NCI-H82 (cell line): ENCODE results near the gene POLR2E.

Experiments
- DNase-seq: peaks from one replicate; lab custom pipeline; 2025; lab: John Stamatoyannopoulos, UW

Gene POLR2E

GRCh38 chr19:1110809-1111640 lies 15.8 kb upstream of the POLR2E start:
- no peak for DNase-seq

GRCh38 chr19:1109697-1110671 lies 14.8 kb upstream of the POLR2E start:
- no peak for DNase-seq

GRCh38 chr19:1109032-1109551 lies 13.9 kb upstream of the POLR2E start:
- no peak for DNase-seq

- DNase-seq = no peak
Measured at GRCh38 chr19:1108291-1109031, 13.3 kb upstream of the POLR2E start.

- no peak for DNase-seq
Measured at GRCh38 chr19:1107661-1108261, 12.6 kb upstream of the POLR2E start.

- DNase-seq = no peak
Measured at GRCh38 chr19:1106841-1107660, 11.9 kb upstream of the POLR2E start.

- no peak for DNase-seq
Measured at GRCh38 chr19:1105873-1106840, 11.0 kb upstream of the POLR2E start.

- DNase-seq = peak; percentile 43
Measured at GRCh38 chr19:1105008-1105872, 10.1 kb upstream of the POLR2E start.

GRCh38 chr19:1104311-1105007 lies 9.3 kb upstream of the POLR2E start:
- DNase-seq = peak; percentile 72

GRCh38 chr19:1103708-1104310 lies 8.6 kb upstream of the POLR2E start, which contains the start of gene GPX4:
Gene GPX4 (plus strand): TSS chr19:1103994. CDS start chr19:1104044, 50 bp downstream.
- peak; percentile 99 for DNase-seq

- no peak for DNase-seq
Measured at GRCh38 chr19:1103132-1103707, 8.0 kb upstream of the POLR2E start.

- no peak for DNase-seq
Measured at GRCh38 chr19:1102407-1103131, 7.4 kb upstream of the POLR2E start.

GRCh38 chr19:1101337-1101698 lies 6.1 kb upstream of the POLR2E start:
- DNase-seq = no peak

- DNase-seq = no peak
Measured at GRCh38 chr19:1098177-1099051, 3.2 kb upstream of the POLR2E start.

GRCh38 chr19:1097810-1098176 lies 2.6 kb upstream of the POLR2E start:
- no peak for DNase-seq
